ENCODE data around the gene DIP2B.

DNA sequence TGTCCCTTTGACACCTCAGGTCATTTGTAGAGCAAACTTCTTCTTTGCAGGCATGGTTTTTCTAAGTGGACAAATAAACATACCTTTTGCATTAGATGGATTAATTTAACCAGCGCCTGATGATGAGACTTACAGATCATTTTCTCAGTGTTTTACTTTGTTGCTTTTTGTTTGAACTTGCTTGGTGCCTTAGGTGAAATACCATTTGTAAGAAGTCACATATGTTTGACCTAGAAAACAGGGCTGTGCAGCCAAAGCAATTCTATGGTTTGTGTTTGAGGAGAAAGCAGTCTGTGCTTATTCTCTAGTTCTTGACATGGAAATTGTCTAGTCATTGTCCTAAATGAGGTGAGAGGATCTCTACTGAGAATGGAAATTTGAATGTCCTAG is 111.1 kb downstream of the DIP2B start:
- TF ChIP-seq CTCF (IDR thresholded peaks at IDR 0.05) (no peak), POLR2A (IDR thresholded peaks at IDR 0.05) (no peak), POLR2AphosphoS5 (IDR thresholded peaks at IDR 0.05) (no peak), EP300 (IDR thresholded peaks at IDR 0.05) (no peak)

All from stomach (tissue), 4 donors.